NCI-H2107 (cell line): ENCODE measurements around the gene DDX21.
"Not testable (repeated sequence)": the region's sequence is repeated elsewhere in the genome, so short reads cannot be mapped to it uniquely, and the experiment has no call there.

Experiments used
- DNase-seq: peaks from one replicate; lab custom pipeline; 2025; lab: John Stamatoyannopoulos, UW

Gene DDX21

GRCh38 chr10:68988530-68989316, 32.8 kb downstream of the DDX21 start, which contains the start of gene KIFBP:
TSS of gene KIFBP (plus strand) at chr10:68988803. CDS start at chr10:68988833, 30 bp downstream.
- peak; percentile 84 for DNase-seq

- no peak for DNase-seq
Measured at GRCh38 chr10:68989317-68989990, 33.5 kb downstream of the DDX21 start.

DNA sequence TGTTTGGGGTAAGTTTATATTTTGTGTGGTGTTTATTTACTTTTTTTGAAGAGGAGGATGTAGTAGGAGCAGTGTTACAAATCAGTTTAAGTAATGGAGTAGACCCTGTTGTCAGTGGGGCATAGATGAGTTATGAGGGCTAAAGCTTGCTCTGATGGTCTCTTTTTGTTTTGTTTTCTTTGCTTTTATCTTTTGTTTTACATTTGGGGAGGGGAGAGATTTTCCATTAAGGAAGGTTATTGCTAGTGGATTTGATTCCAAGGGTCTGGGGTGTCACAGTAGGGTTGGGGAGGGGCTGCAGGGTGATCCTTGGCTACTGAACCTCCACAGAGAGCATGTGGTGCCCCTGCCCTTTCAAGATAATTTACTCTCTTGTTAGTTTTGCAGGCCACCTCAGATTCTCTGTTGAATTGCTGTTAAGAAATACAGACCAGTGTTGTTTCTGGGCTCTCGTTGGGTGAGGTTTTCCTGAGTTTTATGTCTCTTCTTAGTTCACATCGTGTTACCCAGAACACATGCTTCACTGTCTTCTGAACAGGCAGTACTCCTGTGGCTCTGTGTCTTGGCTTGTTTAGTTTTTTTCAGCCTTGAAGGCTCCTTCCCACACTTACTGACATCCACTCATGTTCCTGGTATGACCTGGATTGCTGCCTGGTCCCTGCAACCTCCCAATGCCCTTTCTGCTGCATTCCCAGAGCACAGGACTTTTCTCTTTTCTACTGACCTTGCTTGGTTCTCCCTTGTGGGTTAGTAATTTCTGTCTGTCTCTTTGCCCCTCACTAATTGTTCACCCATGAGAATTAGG, 36.9 kb downstream of the DDX21 start:
- no peak for DNase-seq

DNA sequence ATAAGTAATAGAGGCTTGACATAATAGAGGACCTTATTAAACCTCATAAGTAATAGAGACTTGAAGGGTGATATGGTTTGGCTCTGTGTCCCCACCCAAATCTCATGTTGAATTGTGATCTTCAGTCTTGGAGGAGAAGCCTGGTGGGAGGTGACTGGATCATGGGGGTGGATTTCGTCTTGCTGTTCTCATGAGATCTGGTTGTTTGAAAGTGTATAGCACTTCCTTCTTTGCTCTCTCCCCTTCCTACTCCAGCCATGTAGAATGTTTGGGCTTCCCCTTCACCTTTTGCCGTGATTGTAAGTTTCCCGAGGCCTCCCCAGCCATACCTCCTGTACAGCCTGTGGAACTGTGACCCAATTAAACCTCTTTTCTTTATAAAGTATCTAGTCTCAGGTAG, 41.2 kb downstream of the DDX21 start:
- DNase-seq = no peak

DNA sequence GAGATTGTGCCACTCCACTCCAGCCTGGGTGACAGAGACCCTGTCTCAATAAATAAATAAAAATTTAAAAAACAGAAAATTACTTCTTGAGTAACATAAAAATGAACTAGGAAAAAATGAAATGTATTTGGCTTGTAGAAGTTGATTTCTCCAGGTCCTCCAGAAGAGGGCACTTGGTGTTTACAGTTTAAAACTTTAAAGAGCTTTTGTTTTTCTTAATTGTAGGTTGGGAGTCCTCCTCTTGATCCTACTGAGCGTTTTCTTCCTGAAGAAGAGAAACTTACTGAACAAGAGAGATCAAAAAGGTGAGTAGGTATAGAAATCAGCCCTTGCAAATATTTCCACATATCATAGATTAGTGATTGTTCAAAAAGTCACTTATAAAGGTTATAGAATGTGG, 48.9 kb downstream of the DDX21 start:
- DNase-seq = no peak

GRCh38 chr10:69005704-69006485, 49.9 kb downstream of the DDX21 start:
- no peak for DNase-seq

GRCh38 chr10:69007260-69007659, 51.3 kb downstream of the DDX21 start:
- DNase-seq = no peak

GRCh38 chr10:69009360-69009759, 53.4 kb downstream of the DDX21 start:
- DNase-seq = no peak

GRCh38 chr10:69010151-69010640, 54.2 kb downstream of the DDX21 start:
- no peak for DNase-seq

- DNase-seq = not testable (repeated sequence)
Measured at GRCh38 chr10:69012778-69013177, 56.8 kb downstream of the DDX21 start.

DNA sequence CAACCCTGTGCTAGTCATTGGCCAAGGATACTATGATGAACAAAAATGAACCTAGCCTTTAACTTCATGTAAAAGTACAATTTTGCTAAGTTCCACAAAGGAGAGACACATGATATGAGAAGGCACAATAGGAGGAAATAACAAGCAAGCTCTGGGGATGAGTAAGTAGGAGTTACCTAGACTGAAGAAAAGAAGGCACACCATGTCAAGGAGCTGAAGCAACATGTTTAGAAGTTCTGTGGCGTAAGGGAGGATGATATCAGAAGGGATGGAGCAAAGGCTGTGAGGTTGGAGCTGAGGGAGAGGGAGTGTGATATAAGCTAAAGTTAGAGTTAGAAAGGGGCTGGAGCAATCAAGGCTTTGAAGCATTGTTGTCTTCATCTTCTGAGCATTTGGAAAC, 58.2 kb downstream of the DDX21 start:
- DNase-seq = no peak

GRCh38 chr10:69018613-69019012, 62.6 kb downstream of the DDX21 start:
- no peak for DNase-seq

DNA sequence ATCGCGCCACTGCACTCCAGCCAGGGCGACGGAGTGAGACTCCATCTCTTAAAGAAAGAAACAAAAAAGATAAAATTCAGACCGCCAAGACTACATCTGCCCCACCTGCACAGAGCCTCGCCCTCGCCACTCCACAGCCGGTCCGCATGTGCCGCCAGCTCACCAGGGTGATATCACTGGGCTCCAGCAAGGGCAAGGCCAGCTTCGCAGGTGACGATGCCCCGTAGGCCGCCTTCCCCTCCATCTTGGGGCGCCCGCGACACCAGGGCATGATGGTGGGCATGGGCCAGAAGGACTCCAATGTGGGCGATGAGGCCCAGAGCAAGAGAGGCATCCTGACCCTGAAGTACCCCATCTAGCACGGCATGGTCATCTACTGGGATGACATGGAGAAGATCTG, 66.6 kb downstream of the DDX21 start:
- DNase-seq = no peak

- DNase-seq = no peak
Measured at GRCh38 chr10:69025370-69025896, 69.5 kb downstream of the DDX21 start.

- DNase-seq = no peak
Measured at GRCh38 chr10:69033256-69033655, 77.3 kb downstream of the DDX21 start.
